ENCODE results near the gene CSNK1G1.

Gene CSNK1G1

DNA sequence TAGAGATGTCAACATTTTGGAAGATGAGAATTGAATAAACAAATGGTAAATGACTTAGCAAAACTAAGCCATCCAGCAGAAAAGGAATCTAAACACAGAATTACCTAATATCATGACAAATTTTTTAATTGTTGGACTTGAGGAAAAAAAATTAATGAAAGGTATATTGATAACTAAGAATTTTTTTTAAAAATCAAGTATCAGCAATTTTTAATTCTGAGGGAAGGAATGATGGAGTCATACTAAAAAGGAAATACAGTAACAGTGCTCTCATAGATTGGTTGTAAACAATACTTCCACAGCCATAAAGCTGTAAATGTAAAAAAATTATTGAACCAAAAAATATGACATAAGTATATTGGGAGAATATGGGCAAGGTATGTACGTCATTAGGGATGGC is 68.0 kb downstream of the CSNK1G1 start:
- TF ChIP-seq MYC (IDR thresholded peaks at IDR 0.05; ENCODE audit: low read depth, low read length) = no peak
- TF ChIP-seq, protein P1, sequence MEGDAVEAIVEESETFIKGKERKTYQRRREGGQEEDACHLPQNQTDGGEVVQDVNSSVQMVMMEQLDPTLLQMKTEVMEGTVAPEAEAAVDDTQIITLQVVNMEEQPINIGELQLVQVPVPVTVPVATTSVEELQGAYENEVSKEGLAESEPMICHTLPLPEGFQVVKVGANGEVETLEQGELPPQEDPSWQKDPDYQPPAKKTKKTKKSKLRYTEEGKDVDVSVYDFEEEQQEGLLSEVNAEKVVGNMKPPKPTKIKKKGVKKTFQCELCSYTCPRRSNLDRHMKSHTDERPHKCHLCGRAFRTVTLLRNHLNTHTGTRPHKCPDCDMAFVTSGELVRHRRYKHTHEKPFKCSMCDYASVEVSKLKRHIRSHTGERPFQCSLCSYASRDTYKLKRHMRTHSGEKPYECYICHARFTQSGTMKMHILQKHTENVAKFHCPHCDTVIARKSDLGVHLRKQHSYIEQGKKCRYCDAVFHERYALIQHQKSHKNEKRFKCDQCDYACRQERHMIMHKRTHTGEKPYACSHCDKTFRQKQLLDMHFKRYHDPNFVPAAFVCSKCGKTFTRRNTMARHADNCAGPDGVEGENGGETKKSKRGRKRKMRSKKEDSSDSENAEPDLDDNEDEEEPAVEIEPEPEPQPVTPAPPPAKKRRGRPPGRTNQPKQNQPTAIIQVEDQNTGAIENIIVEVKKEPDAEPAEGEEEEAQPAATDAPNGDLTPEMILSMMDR (IDR thresholded peaks at IDR 0.05; ENCODE audit: low read depth, low read length) = no peak
- DNase-seq (ENCODE audit: low read depth) = no peak
- H3K4me3 ChIP-seq (ENCODE audit: low read depth, low read length) = no peak overlapping the region

DNA sequence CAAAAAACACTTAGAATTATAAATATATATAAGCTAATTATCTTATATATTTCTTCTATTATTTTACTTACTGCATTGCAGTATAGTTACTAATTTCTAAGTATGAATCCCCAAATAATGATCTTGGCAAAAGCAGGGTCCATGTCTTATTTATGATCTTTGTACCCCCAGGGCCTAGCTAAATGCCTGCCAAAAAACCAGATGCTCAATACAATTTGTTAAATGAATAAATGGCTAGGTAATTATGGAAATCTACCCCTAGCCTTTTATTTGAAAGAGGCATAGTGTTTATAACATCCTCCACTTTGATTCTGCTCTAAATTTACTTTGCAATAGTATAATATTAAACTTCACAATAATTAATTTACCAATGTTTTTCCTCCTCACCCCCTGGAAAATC is 69.5 kb downstream of the CSNK1G1 start:
- no peak for DNase-seq (ENCODE audit: low read depth)
- TF ChIP-seq POLR2A (IDR thresholded peaks at IDR 0.05; ENCODE audit: extremely low read depth, insufficient read length) = no peak
- TF ChIP-seq, protein P2, sequence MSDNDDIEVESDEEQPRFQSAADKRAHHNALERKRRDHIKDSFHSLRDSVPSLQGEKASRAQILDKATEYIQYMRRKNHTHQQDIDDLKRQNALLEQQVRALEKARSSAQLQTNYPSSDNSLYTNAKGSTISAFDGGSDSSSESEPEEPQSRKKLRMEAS (IDR thresholded peaks at IDR 0.05; ENCODE audit: low read depth, low read length) = no peak
- TF ChIP-seq, protein P1 (IDR thresholded peaks at IDR 0.05; ENCODE audit: low read depth, low read length) = no peak
- no peak for TF ChIP-seq MYC (IDR thresholded peaks at IDR 0.05; ENCODE audit: low read depth, low read length)
- no peak overlapping the region for H3K4me3 ChIP-seq (ENCODE audit: low read depth, low read length)

DNA sequence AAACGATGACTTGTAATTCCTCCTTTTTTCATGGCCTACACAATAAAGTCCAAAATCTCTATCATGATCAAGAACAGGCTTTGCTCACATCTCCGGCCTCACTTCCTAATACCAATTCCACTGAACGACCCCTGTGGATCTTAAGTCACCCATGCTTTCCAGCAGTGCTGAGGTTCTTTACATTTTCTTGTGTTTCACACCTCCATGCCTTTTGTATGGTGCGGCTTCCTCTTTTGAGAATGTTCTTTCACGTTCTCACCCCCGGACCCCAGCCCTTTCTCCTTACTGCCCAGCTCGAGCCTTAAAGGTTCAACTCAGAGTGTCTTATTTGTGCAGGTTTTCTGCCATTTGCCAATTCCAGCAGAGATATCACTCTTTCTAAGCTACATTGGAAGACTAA is 70.1 kb downstream of the CSNK1G1 start:
- DNase-seq (ENCODE audit: low read depth) = peak; percentile 6
- TF ChIP-seq, protein P1 (IDR thresholded peaks at IDR 0.05; ENCODE audit: low read depth, low read length) = no peak
- H3K4me3 ChIP-seq (ENCODE audit: low read depth, low read length) = no peak overlapping the region

DNA sequence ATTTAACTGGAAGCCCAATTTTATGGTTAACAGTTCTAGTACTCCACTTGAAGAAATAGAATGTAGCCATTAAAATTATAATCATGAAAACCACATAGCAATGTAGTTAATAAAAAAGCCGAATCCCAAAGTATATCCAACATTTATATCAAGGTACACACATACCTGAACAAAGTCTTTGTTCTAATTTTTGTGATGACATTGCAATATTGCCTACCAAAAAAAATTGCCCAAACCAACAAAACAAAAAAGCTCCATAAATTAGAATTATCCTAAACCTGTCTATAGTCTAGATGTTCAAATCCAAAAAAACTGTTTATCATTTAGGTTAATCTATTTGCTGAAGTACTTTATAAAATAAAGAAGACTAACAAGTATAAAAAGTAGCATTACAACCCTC is 70.8 kb downstream of the CSNK1G1 start:
- DNase-seq (ENCODE audit: low read depth) = no peak
- no peak overlapping the region for H3K4me3 ChIP-seq (ENCODE audit: low read depth, low read length)
- TF ChIP-seq POLR2A (IDR thresholded peaks at IDR 0.05; ENCODE audit: extremely low read depth, insufficient read length) = no peak

DNA sequence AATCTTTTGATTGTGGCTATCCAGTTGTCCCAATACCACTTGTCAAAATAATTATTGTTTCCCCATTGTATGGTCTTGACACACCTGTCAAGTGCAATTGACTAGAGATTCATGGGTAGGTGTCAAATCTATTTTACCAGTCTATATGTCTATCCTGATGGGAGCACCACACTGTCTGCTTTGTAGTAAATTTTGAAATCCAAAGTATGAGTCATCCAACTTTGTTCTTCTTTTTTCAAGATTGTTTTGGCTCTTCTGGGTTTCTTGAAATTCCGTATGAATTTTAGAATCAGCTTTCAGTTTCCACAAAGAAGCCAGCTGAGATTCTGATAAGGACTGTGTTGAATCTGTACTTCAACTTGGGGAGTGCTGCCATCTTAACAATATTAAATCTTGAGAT is 71.9 kb downstream of the CSNK1G1 start:
- peak; percentile 81 for DNase-seq (ENCODE audit: low read depth)
- no peak overlapping the region for H3K4me3 ChIP-seq (ENCODE audit: low read depth, low read length)
- TF ChIP-seq, protein P1 (IDR thresholded peaks at IDR 0.05; ENCODE audit: low read depth, low read length) = no peak
- TF ChIP-seq POLR2A (IDR thresholded peaks at IDR 0.05; ENCODE audit: extremely low read depth, insufficient read length) (no peak), MYC (IDR thresholded peaks at IDR 0.05; ENCODE audit: low read depth, low read length) (no peak)
- TF ChIP-seq, protein P2 (IDR thresholded peaks at IDR 0.05; ENCODE audit: low read depth, low read length) = no peak

DNA sequence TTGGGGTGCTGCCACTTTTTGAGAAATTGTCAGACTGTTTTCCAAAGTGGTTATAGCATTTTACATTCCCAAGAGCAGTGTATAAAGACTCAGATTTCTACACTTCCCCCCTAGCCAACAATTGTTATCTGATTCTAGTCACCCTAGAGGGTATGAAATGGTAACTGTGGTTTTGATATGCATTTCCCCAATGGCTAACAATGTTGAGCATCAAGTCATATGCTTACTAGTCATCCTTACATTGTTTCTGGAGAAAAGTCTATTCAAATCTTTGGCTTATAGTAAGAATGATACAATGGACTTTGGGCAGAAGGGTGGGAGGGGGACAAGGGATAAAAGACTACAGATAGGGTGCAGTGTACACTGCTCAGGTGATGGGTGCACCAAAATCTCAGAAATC is 73.3 kb downstream of the CSNK1G1 start:
- H3K4me3 ChIP-seq (ENCODE audit: low read depth, low read length) = no peak overlapping the region
- TF ChIP-seq, protein P2 (IDR thresholded peaks at IDR 0.05; ENCODE audit: low read depth, low read length) = no peak
- TF ChIP-seq MYC (IDR thresholded peaks at IDR 0.05; ENCODE audit: low read depth, low read length) = no peak
- TF ChIP-seq, protein P1 (IDR thresholded peaks at IDR 0.05; ENCODE audit: low read depth, low read length) = no peak
- DNase-seq (ENCODE audit: low read depth) = peak; percentile 23

DNA sequence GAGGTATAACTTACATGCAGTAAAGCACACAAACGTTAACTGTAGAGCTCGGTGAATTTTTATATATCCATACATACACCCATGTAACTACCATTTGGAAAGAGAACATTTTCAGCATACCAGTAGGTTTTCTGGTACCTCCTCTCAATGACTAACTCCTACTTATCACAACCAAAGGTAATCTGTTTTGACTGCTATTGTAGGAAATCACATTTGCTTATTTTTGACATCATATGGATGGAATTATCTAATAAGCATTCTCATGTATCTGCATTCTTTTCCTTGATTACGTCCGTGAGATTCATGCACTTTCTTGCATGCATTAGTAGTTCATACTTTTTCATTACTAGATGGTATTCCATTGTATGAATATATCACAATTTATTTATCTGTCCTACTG is 76.8 kb downstream of the CSNK1G1 start:
- no peak overlapping the region for H3K4me3 ChIP-seq (ENCODE audit: low read depth, low read length)
- TF ChIP-seq MYC (IDR thresholded peaks at IDR 0.05; ENCODE audit: low read depth, low read length) (no peak), POLR2A (IDR thresholded peaks at IDR 0.05; ENCODE audit: extremely low read depth, insufficient read length) (no peak)
- TF ChIP-seq, protein P2 (IDR thresholded peaks at IDR 0.05; ENCODE audit: low read depth, low read length) = no peak
- TF ChIP-seq, protein P1 (IDR thresholded peaks at IDR 0.05; ENCODE audit: low read depth, low read length) = no peak
- no peak for DNase-seq (ENCODE audit: low read depth)

Measured in NB4 (cell line).